ENCODE results near the gene LZTS2.

DNA sequence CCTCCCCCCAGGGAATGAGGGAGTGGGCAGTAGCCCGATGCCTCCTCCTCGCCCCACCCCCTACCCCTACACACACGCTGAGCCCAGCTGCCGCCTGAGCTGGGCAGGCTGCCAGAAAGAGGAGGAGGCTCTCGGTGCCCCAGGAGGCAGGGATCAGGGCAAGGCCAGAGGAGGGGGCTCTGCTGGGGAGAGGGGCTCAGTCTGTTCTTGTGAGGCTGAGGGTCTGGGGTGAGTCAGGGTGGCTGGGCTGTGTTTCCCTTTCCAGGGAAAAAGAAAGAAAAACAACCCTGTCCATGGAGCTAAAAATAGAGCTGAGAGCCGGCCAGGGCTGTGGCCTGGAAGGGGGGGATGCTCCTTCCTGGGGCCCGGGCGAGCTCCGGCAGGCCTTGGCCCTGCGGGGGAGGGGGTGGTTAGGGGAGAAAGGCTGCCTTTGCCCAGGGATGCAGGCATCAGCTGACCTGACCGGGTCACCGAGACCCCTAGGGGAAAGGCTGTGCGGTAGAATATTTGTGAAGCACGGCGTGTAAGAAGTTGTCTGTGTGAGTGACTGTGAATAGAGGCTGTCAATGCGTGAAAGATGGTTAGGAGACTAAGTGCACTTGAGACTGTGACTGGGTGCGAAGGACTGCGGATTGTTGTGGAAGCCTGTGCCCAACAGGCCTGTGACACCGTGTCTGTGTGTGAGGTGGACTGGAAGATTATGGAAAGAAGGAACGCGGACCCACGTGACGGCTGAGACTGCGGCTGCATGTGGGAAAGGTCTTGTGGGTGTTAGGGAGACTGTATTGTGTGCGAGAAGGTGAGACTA, 1.2 kb upstream of the LZTS2 start:
- TF ChIP-seq, protein P1, sequence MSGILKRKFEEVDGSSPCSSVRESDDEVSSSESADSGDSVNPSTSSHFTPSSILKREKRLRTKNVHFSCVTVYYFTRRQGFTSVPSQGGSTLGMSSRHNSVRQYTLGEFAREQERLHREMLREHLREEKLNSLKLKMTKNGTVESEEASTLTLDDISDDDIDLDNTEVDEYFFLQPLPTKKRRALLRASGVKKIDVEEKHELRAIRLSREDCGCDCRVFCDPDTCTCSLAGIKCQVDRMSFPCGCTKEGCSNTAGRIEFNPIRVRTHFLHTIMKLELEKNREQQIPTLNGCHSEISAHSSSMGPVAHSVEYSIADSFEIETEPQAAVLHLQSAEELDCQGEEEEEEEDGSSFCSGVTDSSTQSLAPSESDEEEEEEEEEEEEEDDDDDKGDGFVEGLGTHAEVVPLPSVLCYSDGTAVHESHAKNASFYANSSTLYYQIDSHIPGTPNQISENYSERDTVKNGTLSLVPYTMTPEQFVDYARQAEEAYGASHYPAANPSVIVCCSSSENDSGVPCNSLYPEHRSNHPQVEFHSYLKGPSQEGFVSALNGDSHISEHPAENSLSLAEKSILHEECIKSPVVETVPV (CRISPR knock-in tag; IDR thresholded peaks at IDR 0.05) = no peak
- no peak for TF ChIP-seq ZFP30 (CRISPR knock-in tag; IDR thresholded peaks at IDR 0.05)
- no peak for TF ChIP-seq ARNTL (CRISPR knock-in tag; IDR thresholded peaks at IDR 0.05; ENCODE audit: borderline replicate concordance, low read depth)
- no peak for TF ChIP-seq RARB (CRISPR knock-in tag; IDR thresholded peaks at IDR 0.05)
- TF ChIP-seq ZNF565 (CRISPR knock-in tag; conservative IDR thresholded peaks at IDR 0.05; ENCODE audit: low read depth) = no peak
- TF ChIP-seq PPARA (CRISPR knock-in tag; IDR thresholded peaks at IDR 0.05; ENCODE audit: borderline replicate concordance) = no peak
- no peak for TF ChIP-seq ZFP3 (CRISPR knock-in tag; IDR thresholded peaks at IDR 0.05)
- TF ChIP-seq TOX (CRISPR knock-in tag; IDR thresholded peaks at IDR 0.05; ENCODE audit: borderline replicate concordance) = no peak
- TF ChIP-seq, protein P2, sequence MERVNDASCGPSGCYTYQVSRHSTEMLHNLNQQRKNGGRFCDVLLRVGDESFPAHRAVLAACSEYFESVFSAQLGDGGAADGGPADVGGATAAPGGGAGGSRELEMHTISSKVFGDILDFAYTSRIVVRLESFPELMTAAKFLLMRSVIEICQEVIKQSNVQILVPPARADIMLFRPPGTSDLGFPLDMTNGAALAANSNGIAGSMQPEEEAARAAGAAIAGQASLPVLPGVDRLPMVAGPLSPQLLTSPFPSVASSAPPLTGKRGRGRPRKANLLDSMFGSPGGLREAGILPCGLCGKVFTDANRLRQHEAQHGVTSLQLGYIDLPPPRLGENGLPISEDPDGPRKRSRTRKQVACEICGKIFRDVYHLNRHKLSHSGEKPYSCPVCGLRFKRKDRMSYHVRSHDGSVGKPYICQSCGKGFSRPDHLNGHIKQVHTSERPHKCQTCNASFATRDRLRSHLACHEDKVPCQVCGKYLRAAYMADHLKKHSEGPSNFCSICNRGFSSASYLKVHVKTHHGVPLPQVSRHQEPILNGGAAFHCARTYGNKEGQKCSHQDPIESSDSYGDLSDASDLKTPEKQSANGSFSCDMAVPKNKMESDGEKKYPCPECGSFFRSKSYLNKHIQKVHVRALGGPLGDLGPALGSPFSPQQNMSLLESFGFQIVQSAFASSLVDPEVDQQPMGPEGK (CRISPR knock-in tag; IDR thresholded peaks at IDR 0.05; ENCODE audit: borderline replicate concordance) = 0 out of 2 replicates have a peak, but pooled peaks have one; percentile 14
- TF ChIP-seq, protein P3, sequence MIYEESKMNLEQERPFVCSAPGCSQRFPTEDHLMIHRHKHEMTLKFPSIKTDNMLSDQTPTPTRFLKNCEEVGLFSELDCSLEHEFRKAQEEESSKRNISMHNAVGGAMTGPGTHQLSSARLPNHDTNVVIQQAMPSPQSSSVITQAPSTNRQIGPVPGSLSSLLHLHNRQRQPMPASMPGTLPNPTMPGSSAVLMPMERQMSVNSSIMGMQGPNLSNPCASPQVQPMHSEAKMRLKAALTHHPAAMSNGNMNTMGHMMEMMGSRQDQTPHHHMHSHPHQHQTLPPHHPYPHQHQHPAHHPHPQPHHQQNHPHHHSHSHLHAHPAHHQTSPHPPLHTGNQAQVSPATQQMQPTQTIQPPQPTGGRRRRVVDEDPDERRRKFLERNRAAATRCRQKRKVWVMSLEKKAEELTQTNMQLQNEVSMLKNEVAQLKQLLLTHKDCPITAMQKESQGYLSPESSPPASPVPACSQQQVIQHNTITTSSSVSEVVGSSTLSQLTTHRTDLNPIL (CRISPR knock-in tag; IDR thresholded peaks at IDR 0.05; ENCODE audit: low read depth) = no peak
- no peak for TF ChIP-seq SNAI2 (CRISPR knock-in tag; IDR thresholded peaks at IDR 0.05)
- TF ChIP-seq, protein P4, sequence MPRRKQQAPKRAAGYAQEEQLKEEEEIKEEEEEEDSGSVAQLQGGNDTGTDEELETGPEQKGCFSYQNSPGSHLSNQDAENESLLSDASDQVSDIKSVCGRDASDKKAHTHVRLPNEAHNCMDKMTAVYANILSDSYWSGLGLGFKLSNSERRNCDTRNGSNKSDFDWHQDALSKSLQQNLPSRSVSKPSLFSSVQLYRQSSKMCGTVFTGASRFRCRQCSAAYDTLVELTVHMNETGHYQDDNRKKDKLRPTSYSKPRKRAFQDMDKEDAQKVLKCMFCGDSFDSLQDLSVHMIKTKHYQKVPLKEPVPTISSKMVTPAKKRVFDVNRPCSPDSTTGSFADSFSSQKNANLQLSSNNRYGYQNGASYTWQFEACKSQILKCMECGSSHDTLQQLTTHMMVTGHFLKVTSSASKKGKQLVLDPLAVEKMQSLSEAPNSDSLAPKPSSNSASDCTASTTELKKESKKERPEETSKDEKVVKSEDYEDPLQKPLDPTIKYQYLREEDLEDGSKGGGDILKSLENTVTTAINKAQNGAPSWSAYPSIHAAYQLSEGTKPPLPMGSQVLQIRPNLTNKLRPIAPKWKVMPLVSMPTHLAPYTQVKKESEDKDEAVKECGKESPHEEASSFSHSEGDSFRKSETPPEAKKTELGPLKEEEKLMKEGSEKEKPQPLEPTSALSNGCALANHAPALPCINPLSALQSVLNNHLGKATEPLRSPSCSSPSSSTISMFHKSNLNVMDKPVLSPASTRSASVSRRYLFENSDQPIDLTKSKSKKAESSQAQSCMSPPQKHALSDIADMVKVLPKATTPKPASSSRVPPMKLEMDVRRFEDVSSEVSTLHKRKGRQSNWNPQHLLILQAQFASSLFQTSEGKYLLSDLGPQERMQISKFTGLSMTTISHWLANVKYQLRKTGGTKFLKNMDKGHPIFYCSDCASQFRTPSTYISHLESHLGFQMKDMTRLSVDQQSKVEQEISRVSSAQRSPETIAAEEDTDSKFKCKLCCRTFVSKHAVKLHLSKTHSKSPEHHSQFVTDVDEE (CRISPR knock-in tag; IDR thresholded peaks at IDR 0.05) = no peak
- TF ChIP-seq CSDC2 (CRISPR knock-in tag; IDR thresholded peaks at IDR 0.05) = no peak
- no peak for TF ChIP-seq GLIS3 (CRISPR knock-in tag; IDR thresholded peaks at IDR 0.05)

Measured in SK-N-SH treated with all-trans-retinoic acid at 6 μM for 48 hours (cell line).